ENCODE data around the gene MICOS13. TPM values are rescaled to one million over a fixed set of nuclear protein-coding genes. Genes with fewer than 3 reads are reported as not detected.

MICOS13 gene
- total and polyA plus RNA-seq, 12 donors: 122 to 658 (median 139) TPM

DNA sequence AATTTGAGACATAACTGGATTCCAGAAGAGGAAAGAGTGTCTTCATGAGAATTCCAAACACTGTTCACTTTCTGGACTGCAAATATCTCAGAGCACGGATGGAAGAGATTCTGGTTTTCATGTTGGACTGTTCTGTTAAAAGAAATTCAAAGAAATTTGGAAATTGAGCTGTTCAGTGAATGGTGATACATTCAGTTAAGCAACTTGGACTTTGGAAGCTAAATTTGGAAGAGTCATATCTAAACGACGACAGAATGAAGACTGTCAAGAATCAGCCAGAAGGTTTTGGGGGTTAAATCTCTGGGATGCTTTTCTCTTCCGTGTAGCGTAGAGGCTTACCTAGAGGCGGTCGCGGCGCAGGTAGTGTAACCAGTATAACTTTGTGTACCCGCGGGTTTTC lies 31.9 kb downstream of the MICOS13 start:
- 85 to 91% methylated on average over 9 to 10 of the region's 11 CpGs for WGBS, 2 donors

DNA sequence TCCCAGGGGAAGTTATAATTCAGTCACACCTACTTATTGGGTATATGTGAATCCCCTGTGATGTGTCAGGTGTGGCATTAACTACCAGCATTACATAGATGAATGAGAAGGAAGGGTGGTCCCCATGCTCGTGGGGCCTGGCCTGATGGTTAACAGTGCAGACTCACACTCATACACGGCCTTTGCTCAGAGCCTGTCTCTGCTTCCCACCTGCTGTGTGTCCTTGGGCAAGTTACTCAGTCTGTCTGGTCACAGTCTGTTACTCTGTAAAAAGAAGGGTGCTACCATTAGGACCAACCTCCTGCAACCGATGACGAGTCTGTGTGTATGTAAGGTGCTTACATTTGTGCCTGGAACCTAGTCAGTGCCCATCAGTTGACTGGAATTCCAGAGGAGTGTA lies 33.6 kb downstream of the MICOS13 start:
- H3K36me3 ChIP-seq: peaks cover 5 to 93% (median 59%) of the 10 kb centered on the region in 9 donors
- no peaks in the 10 kb centered on the region for H3K9me3 ChIP-seq
- ATAC-seq (no peak), DNase-seq (no peak)
- H3K27me3 ChIP-seq: no peaks in the 10 kb centered on the region
- H3K27ac ChIP-seq: no peak overlapping the region
- H3K4me1 ChIP-seq: peaks cover 0 to 4% (median 0%) of the 10 kb centered on the region in 9 donors
- intact Hi-C loops (cut with DNase I): no loop called here
- WGBS, 2 donors: 88 to 93% methylated on average over 4 of the region's 4 CpGs
- no peak for TF ChIP-seq CTCF (IDR thresholded peaks at IDR 0.05)
- no peak overlapping the region for H3K4me3 ChIP-seq

More for the DNA sequence above, 31.9 kb downstream of the MICOS13 start:
- DNase-seq (no peak), ATAC-seq (no peak)
- Histone ChIP-seq H3K9me3 (no peaks in the 10 kb centered on the region), H3K4me3 (no peak overlapping the region), H3K27me3 (no peaks in the 10 kb centered on the region), H3K36me3 (peaks cover 5 to 93% (median 66%) of the 10 kb centered on the region in 9 donors), H3K27ac (no peak overlapping the region), H3K4me1 (peaks cover 0 to 2% (median 0%) of the 10 kb centered on the region in 9 donors)
- intact Hi-C loops (cut with DNase I): no loop called here
- TF ChIP-seq CTCF (IDR thresholded peaks at IDR 0.05): no peak

- H3K4me1 ChIP-seq: peaks cover 0 to 8% (median 0%) of the 10 kb centered on the region in 9 donors
- H3K4me3 ChIP-seq: no peak overlapping the region
- intact Hi-C loops (cut with DNase I): no loop called here
- ATAC-seq (no peak), DNase-seq (no peak)
- H3K9me3 ChIP-seq: no peaks in the 10 kb centered on the region
- H3K27ac ChIP-seq: no peak overlapping the region
- peaks cover 2 to 92% (median 51%) of the 10 kb centered on the region in 9 donors for H3K36me3 ChIP-seq
- WGBS, 2 donors: 92% methylated on average over 5 of the region's 5 CpGs
- no peaks in the 10 kb centered on the region for H3K27me3 ChIP-seq
- no peak for TF ChIP-seq CTCF (IDR thresholded peaks at IDR 0.05)
Measured at GRCh38 chr19:5645409-5645808, 34.9 kb downstream of the MICOS13 start.

GRCh38 chr19:5644037-5644436 lies 36.3 kb downstream of the MICOS13 start:
- Histone ChIP-seq H3K9me3 (no peaks in the 10 kb centered on the region), H3K36me3 (peaks cover 0 to 91% (median 42%) of the 10 kb centered on the region in 9 donors), H3K4me1 (peaks cover 0 to 8% (median 0%) of the 10 kb centered on the region in 9 donors), H3K27ac (no peak overlapping the region), H3K27me3 (no peaks in the 10 kb centered on the region), H3K4me3 (no peak overlapping the region)
- ATAC-seq: no peak
- no peak for TF ChIP-seq CTCF (IDR thresholded peaks at IDR 0.05)
- 89 to 95% methylated on average over 2 of the region's 2 CpGs for WGBS, 2 donors
- DNase-seq: no peak
- intact Hi-C loops (cut with DNase I): no loop called here
